Chondrocyte (in vitro differentiated cells): Measurements from ENCODE around the gene HNRNPUL1. TPM values are rescaled to one million over a fixed set of nuclear protein-coding genes. Genes with fewer than 3 reads are reported as not detected.

ENCODE experiments used
- total RNA-seq: library from RNA; stranded (reverse); gene quantifications from 3 replicates; pipeline ENCODE4 v1.2.1, GENCODE V29; 2021

The HNRNPUL1 gene
- total RNA-seq, 1 donor from 2014 or later, result 158 TPM

Other genes starting within 250 kb of the HNRNPUL1 start
- not detected in 3 replicates for gene CYP2A13, start 175.9 kb upstream of the HNRNPUL1 start, total RNA-seq
- gene CYP2F1, start 149.9 kb upstream of the HNRNPUL1 start, total RNA-seq, result not detected in 3 replicates
- not detected in 3 replicates for gene CYP2S1, start 71.2 kb upstream of the HNRNPUL1 start, total RNA-seq
- gene AXL, start 45.1 kb upstream of the HNRNPUL1 start, total RNA-seq, result 151 to 218 TPM (median 214 TPM) in 3 replicates
- 21.8 to 33.2 TPM (median 25.5 TPM) in 3 replicates for gene CCDC97, start 45.8 kb downstream of the HNRNPUL1 start, total RNA-seq
- 188 to 197 TPM (median 195 TPM) in 3 replicates for gene TGFB1, start 89.5 kb downstream of the HNRNPUL1 start, total RNA-seq
- gene B9D2, start 99.8 kb downstream of the HNRNPUL1 start, total RNA-seq, result 2.0 to 3.0 TPM (median 2.6 TPM) in 3 replicates
- 4.8 to 6.8 TPM (median 5.4 TPM) in 3 replicates for gene TMEM91, start 112.2 kb downstream of the HNRNPUL1 start, total RNA-seq
- gene EXOSC5, start 133.0 kb downstream of the HNRNPUL1 start, total RNA-seq, result 5.5 to 7.6 TPM (median 6.2 TPM) in 3 replicates
- 11.6 to 14.6 TPM (median 14.0 TPM) in 3 replicates for gene BCKDHA, start 133.4 kb downstream of the HNRNPUL1 start, total RNA-seq
- gene B3GNT8, start 163.0 kb downstream of the HNRNPUL1 start, total RNA-seq, result 0.23 to 0.70 TPM in 2 of 3 replicates, not detected in the other
- 27.9 to 28.0 TPM (median 28.0 TPM) in 3 replicates for gene DMAC2, start 175.5 kb downstream of the HNRNPUL1 start, total RNA-seq
- gene ERICH4, start 178.8 kb downstream of the HNRNPUL1 start, total RNA-seq, result not detected in 3 replicates